AG09309 (cell line): Measurements from ENCODE around the gene RNF167.

Experiments used
- DNase-seq: peaks from one replicate; pipeline ENCODE4 v3.0.0-alpha.2; 2010; ENCODE audit warnings: low read depth
- H3K4me3 ChIP-seq: 2 replicates; pipeline ENCODE4 v1.5.1; 2011; ENCODE audit warnings: mild to moderate bottlenecking, low read depth, low read length, moderate library complexity; ENCODE audit not compliant: control insufficient read depth
- CTCF ChIP-seq: IDR thresholded peaks from 2 replicates; pipeline ENCODE4 v1.5.1; 2011; ENCODE audit warnings: mild to moderate bottlenecking, low read depth, low read length, inconsistent platforms; ENCODE audit not compliant: insufficient read depth, control insufficient read depth; ENCODE audit errors: missing control alignments

RNF167 gene

DNA sequence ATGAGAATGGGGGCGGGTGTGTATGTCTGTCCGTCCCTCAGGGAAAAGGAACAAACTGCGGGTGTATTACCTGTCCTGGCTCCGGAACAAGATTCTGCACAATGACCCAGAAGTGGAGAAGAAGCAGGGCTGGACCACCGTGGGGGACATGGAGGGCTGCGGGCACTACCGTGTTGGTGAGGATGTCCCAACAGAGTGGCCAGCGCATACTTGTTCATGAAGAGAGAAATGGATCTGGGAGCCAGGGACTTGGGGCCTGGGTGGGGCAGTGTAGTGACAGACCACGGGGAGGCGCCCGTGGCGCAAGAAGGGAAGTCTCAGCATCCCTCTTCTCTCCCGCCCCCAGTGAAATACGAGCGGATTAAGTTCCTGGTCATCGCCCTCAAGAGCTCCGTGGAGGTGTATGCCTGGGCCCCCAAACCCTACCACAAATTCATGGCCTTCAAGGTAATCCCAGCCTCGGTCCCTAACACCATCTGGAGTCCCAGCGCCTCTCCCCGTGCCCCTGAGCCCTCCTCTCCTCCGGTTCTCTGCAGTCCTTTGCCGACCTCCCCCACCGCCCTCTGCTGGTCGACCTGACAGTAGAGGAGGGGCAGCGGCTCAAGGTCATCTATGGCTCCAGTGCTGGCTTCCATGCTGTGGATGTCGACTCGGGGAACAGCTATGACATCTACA lies 44.3 kb upstream of the RNF167 start:
- TF ChIP-seq CTCF: no peak
- DNase-seq: no peak
- H3K4me3 ChIP-seq: no peak overlapping the region

DNA sequence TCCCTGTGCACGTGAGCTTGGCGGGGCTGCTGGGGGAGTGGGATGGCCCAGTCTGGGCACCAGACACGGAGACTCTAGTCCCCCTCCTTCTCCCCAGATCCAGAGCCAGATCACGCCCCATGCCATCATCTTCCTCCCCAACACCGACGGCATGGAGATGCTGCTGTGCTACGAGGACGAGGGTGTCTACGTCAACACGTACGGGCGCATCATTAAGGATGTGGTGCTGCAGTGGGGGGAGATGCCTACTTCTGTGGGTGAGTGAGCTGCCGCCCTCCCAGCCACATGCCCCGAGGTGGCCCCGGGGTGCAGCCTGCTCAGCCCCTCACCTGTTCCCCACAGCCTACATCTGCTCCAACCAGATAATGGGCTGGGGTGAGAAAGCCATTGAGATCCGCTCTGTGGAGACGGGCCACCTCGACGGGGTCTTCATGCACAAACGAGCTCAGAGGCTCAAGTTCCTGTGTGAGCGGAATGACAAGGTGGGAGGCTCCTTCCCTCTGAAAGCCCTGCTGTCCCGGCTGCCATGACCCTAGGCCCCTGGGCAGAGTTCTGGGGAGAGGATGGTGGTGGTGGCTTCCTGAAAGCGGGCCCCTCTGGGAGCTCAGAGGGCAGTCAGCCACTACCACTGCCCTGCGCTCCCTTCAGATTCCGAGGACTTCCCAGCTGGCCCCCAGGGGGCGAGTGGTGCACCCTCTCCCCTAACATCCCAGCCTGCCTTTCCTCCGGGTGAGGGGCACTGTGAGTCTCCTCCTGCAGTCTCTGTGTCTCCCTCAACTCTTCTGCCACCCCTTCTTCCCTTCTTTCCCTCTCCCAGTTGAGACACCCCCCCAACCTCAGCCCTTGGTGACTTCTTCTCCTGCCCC lies 43.5 kb upstream of the RNF167 start:
- no peak overlapping the region for H3K4me3 ChIP-seq
- no peak for TF ChIP-seq CTCF
- no peak for DNase-seq

- no peak overlapping the region for H3K4me3 ChIP-seq
- no peak for DNase-seq
- TF ChIP-seq CTCF: no peak
Observed at GRCh38 chr17:4897198-4897687, 42.8 kb upstream of the RNF167 start.

- no peak for TF ChIP-seq CTCF
- no peak for DNase-seq
- no peak overlapping the region for H3K4me3 ChIP-seq
Observed at GRCh38 chr17:4897785-4898184, 42.3 kb upstream of the RNF167 start.

GRCh38 chr17:4898351-4898750 lies 41.7 kb upstream of the RNF167 start:
- no peak for DNase-seq
- TF ChIP-seq CTCF: no peak

GRCh38 chr17:4898927-4899326 lies 41.1 kb upstream of the RNF167 start:
- DNase-seq: no peak
- TF ChIP-seq CTCF: no peak
- peak overlapping the region; percentile 51 for H3K4me3 ChIP-seq

More at GRCh38 chr17:4898351-4898750, 41.7 kb upstream of the RNF167 start:
- no peak overlapping the region for H3K4me3 ChIP-seq
